Measurements from ENCODE around the gene POP4.
"Not testable (repeated sequence)": the region's sequence is repeated elsewhere in the genome, so short reads cannot be mapped to it uniquely, and the experiment has no call there.

Gene POP4, protein sequence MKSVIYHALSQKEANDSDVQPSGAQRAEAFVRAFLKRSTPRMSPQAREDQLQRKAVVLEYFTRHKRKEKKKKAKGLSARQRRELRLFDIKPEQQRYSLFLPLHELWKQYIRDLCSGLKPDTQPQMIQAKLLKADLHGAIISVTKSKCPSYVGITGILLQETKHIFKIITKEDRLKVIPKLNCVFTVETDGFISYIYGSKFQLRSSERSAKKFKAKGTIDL

DNA sequence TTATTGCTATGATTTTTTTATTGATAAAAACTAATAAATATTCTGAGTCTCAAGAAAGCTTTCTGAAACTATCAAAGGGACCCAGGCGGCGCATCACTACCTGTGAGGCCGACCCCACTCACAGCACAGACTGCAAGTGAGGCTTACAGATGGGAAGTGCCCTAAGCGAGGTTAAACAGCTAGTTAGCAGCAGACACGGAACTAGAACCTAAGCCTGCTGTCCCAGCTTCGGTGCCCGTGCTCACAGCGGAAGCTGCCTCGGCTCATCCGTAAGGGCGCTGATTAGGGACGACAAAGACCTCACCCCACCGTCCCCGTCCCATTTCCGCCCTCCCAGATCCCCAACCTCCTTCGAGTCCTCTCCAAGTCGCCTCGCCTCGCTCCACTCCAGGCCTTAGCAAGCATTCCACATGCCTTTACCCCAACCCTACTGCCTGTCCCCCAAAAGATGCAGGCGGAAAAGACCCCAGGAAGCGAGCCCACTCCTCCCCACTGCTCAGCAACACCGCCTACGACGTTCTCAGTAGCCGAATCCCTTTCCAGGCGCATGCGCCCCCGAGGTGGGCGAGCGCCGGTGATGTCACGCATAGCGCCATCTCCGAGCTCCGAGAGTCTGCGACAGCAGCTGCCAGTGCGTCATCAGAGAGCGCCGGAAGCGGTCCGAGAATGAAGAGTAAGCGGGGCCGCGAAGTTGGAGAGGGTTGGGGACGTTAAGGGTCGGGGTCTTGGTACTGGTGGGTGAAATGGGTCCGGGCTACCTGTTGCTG, at the start of gene POP4:
Gene POP4, plus strand, starts transcription at position 631 of the 767 bp plus-strand sequence. Its CDS starts 36 bp downstream, at position 667.
- DNase-seq: peak; percentile 96

DNA sequence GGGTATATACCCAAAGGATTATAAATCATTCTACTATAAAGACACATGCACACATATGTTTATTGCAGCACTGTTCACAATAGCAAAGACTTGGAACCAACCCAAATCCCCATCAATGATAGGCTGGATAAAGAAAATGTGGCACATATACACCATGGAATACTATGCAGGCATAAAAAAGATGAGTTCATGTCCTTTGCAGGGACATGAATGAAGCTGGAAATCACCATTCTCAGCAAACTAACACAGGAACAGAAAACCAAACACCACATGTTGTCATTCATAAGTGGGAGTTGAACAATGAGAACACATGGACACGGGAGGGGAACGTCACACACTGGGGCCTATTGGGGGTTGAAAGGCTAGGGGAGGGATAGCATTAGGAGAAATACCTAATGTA, 47.0 kb upstream of the POP4 start:
- DNase-seq: not testable (repeated sequence)

DNA sequence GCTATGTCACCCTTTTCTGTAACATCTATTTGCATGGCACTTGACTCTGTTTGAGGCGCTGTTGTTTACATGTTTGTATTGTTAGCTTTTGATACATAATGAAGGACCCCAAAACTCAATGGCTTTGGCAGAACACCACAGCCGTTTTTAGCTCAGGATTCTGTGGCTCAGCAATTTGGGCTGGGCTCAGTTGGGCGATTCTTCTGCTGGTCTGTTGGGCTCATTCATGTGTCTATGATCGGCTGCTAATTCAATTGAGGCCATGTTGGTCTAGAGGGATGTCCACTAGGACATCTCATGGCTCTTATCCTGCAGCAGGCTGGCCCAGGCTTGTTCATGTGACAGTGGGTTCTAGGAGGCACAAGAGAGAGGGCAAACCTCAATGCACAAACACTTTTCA, 46.3 kb upstream of the POP4 start:
- no peak for DNase-seq

DNA sequence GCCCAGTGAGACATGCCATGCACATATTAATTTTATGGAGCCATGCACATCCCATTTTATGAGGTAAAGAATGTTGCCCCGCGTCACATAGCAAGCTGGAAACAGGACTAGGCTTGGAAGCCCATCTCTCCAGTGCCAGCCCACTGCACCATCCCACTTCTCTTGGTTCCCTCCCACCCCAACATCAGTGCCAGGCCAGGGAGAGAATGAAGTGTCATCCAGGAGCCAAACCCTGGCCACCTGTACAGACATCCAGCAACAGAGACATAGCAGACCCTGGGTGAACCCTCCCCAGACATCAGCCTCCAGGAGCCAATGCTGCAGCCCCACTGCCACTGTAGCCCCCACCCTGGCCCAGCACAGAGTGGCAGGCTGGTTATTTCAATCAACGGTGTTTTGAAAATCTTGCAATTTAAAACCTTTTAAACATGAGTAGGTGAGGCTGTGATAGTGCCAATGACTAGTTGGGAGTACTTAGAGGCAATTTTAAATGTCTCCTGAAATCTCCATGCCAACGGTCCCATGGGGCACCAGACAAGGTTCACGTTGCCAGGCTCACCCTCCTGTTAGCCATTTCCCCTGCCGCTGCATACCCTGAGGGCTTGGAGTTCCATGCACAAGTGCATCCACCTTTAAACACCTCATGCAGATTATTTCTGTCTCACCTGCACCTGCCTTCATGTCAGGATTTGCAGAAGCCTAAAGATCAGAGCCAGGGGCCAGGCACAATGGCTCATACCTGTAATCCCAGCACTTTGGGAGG, 45.6 kb upstream of the POP4 start:
- DNase-seq: peak; percentile 7

DNA sequence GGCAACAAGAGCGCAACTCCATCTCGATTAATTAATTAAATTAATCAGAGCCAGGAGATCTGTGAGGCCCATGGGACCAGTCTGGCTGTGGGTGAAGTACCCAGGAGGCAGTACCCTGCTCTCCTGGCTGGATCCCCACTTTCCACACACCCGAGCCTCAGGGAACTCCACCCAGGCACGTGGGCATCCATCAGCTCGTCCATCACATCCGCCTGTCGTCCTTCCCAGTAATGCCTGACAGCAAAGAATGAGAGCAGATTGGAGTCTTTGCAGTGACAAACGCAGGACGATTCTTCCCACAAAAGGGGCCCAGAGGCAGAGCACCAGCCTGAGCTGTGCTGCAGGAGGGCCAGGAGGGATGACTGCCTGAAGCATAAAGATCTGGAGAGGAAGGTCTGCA, 44.5 kb upstream of the POP4 start:
- DNase-seq: no peak

DNA sequence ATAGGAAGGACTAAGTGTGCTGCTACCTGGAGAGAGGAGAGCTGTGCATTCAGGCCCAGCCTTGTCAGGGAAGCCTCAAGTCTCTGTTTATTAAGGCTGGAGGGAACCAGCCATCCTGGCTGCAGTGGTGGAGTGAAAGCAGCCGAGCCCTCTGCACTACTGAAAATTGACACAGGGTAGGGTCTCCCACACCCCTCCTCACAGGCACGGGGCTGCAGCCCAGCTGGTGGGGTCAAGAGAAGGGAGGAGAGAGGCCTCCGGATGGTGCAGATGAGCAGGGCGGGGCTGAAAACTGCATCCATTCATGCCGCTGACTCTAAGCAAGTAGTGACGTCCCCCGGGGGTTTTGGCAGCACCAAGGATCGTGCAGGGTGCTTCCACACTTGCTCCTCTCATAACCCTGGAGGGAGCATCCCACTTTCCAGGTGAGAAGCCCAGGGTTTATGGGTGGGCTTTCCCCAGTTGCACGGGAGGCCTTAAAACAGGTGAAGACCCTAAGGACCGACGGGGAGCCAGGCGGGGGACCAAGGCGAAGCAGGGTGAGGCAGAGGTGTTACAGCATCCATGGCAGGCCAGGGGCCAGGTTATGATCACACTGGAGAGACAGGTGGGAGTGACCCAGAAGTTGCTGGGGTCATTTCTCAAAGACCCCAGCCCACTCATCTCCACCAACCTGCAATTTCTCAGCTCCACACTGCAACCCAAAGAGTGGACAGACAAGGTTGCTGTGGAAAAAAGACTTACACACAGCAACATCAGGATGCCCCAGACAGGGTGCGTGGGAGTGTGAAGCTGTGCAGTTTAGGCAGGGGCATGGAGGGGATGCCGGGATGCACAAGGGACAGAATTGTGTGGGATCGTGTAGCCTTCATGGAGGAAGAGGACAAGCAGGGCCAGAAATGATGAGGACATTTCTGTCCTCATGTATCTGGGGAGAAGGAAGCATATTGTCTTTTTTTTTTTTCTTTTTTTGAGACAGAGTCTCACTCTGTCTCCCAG, 43.5 kb upstream of the POP4 start:
- DNase-seq: no peak

DNA sequence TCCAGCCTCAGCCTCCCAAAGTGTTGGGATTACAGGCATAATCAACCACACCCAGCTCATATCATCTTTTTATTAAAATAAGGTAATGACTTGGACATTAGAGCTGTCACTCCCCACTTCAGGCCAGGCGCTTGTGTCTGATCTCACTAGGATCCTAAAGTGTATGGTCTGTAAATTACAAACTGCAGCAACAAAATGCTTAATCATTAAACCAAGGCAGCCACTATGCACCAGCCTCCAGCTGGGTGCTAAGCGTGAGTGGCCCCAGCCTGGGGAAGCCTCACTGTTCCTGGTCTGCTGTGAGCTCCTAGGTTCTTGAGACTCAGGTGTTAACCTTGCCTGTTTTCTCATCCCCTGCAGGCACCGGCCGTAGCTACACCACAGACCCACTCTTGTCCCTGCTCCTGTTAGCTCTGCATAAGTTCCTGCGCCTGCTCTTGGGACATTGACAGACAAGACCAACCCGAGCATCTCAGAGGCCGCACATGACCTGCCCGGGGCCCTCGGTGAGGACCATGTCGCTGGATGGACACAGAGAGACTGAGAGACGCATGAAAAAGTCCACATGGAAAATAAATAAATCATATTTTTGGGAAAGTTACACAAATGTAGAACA, 42.5 kb upstream of the POP4 start:
- DNase-seq: no peak

DNA sequence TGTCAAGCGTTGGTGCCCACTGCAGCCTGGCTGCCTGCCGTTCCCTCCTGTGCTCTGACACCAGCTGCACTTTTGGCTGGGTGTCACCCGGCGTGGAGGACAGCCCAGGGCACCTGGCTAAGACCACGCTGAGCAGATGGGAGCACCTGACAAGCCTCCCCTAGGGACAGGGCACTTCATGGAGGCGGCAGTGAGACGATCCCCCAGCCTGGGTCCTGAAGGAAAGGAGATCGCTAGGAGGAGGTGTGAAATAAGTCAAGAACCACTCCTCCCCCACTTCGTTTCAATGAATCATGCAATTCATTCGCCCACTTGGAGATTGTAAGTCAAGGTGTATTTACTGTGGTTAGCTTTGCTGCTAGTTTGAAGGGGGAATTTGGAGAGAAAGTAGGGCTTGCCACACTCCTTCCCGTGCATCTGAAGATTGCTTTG, 41.5 kb upstream of the POP4 start:
- peak; percentile 55 for DNase-seq

DNA sequence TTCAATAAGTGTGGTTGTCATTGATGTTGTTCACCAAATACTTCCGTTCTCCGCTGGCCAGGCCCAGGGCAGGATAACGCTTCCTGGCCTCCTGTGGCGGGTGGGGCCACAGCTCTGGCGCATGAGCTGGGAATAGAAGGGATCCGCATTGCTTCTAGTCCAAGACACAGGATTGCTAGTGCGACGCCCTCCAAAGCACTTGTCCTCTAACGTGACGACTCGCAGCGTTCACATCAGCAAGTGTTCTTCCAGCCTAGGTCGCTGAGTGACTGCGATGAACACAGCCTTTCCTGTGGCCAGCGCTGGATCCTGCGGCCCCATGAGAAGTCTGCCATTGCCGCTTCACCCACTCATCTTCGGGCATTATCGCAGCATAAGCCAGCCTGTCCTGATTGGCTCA, 40.9 kb upstream of the POP4 start:
- DNase-seq: no peak

DNA sequence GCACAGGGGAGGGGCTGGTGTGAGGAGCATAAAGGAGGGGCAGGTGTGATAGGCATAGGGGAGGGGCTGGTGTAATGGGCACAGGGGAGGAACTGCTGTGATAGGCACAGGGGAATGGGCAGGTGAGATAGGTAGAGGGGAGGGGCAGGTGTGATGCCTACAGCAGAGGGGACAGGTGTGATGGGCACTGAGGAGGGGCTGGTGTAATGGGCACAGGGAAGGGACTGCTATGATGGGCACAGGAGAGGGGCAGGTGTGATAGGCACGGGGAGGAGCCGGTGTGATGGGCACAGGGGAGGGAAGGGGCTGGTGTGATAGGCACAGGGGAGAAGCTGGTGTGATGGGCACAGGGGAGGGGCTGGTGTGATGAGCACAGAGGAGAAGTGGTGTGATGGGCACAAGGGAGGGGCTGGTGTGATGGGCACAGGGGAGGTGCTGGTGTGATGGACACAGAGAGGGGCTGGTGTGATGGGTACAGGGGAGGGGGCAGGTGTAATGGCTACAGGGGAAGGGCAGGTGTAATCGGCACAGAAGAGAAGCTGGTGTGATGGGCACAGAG, 39.5 kb upstream of the POP4 start:
- no peak for DNase-seq

DNA sequence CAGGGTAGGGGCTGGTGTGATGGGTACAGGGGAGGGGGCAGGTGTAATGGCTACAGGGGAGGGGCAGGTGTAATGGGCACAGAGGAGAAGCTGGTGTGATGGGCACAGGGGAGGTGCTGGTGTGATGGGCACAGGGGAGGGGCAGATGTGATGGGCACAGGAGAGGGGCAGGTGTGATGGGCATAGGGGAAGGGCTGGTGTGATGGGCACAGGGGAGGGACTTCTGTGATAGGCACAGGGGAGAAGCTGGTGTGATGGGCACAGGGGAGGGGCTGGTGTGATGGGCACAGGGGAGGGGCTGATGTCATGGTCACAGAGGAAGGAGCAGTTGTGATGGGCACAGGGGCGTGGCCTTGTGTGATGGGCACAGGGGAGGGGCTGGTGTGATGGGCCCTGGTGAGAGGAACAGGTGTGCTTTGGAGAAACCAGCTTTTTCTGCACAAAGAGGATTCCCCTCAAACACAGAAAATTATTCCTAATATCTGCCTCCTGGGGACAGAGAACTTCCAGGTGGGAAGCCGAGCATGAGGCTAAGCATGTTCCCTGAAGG, 38.6 kb upstream of the POP4 start:
- DNase-seq: no peak

DNA sequence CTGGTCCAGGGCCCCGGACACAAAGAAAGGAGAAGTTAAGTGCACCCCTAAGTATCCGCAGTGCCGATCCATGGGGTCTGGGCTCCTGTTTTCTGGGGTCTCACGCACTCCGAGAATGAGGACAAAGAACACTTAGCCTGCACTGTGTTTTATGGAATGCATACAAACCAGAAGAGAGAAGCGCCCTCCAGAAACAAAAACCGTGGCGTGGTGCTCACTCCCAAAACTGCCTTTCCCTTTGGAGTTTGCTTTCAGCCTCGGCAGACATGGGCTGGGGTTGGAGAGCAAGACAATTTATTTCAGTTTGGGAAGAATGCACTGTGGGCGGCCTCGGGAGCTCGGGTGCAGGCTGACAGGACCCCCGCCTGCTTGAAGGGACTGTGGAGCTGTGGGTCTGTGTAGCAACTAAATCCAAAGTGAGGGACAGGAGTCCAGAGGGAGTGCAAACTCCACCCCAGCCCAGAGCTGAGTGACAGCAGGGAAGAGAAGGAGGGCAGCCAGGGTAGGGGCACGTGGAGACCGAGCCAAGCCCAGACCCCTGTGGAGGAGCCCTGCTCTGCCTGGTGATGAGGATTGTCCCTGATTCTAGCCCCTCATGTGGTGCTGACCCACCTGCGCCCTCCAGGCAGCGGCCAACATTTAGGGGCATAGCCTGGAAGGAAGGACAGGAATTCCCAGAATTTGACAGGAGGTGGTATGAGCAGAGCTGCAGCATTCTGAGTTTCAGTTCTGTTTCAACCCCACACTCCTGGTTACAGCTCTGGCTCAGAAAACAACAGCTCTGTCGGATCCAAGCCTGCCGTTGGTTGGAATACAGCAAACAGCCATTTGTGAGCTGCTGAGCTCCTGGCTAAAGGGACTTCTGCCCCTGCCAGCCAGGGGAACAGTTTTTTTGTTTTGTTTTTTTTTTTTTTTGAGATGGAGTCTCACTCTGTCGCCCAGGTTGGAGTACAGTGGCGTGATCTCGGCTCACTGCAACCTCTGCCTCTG, 37.8 kb upstream of the POP4 start:
- no peak for DNase-seq

DNA sequence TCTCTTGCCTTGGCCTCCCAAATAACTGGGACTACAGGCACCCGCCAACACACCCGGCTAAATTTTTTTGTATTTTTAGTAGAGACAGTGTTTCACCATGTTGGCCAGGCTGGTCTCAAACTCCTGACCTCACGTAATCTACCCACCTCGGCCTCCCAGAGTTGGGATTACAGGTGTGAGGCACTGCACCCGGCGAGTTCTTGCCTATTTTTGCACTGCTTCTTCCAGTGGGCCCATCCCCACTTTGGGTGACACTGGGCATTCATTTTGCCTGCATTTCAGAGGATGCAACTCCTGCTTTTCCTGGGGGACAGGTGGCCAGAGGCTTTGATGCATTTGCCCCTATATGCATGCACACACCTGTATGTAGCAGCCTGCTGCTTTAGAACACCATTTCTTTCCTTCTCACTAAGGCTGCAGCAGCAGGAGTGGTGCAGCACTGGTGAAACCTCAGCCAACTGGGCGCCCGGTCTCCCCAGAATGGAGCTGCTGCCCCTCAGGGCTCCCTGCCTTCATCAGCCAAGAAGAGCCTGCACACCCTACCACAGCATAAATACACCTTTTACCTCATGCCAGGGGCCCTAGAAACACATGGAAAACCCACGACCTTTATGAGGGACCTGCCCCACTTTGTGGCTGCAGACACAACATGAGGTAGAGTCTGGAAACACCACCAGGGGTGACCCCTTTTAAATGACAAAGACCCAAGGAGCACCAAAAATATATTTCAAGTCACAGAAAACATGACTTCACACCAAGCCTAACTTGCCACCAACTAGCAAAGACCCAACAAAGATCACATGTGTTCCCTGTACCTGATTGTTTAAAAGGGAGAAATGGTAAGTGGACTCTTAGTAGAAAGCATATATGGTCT, 36.8 kb upstream of the POP4 start:
- no peak for DNase-seq

DNA sequence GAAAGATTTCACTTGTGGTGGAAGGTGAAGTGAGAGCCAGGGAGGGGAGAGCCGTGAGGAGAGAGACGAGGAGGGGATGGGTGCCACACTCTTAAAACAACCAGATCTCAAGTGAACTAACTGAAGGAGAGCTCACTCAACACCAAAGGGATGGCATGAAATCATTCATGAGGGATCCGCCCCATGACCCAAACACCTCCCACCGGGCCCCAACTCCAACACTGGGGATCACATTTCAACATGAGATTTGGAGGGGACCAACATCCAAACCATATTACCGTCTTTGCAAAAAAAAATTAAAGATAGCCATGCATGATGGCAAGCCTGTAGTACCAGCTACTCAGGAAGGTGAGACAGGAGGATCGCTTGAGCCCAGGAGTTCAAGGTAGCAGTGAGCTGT, 34.9 kb upstream of the POP4 start:
- no peak for DNase-seq

DNA sequence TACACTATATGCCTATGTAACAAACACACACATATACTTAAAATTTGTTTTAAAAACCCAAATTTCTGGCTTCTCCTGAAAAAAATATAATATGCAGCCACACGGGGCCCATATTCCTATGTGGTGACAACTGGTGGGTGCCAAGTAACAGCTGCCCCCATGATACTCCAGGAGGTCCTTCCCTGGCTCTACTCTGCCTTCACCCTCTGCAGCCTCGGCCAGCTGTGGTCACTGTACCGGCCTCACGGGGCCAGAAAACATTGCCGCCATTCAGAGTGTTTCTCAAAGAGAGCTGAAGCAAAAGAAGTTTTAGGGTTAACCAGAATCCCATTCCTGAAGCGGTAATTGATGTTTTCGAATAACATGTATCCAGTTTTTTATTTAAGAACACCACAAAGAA, 32.6 kb upstream of the POP4 start:
- DNase-seq: no peak

DNA sequence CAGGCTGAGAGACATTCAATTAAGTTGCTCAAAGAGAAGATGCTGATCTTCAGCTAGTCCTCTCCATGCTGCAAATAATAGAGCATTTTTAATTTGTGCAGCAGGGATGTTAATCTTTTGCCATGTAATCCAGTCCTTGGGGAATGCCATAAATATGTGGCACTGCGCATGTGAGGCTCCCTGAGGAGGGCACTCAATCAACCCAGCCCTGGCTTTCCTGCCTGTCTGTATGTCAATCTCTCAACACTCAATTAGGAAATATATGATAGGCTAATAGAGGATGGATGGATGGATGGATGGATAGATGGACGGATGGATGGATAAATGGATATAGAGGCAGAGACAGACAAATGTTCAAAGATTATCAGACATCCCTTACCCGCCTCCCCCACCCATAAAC, 31.6 kb upstream of the POP4 start:
- no peak for DNase-seq

DNA sequence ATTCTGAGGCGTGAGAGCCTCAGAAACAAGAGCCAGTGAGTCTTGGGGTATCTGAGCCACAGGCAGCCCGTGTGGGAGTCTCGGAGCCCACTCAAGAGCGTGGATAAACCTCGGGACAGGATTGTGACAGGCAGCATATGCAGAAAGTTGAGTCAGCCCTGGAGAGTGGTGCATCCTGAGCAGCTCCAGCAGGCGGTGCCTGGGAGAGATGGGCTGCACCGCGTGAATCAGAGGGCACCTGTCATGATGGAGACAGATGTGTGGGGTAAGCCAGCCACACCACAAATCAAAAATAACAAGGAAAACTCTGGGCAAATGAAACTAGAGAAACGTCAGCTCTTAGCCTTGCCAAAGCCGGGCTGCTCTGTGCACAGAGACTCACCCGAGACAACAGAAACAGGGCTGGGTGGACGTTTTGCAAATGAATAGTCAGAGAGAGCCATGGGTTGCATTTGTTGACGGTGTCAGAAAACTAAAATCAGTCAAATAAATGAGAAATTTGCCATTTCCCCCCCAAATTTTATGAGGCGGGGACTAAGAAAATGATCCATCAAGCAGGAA, 30.0 kb upstream of the POP4 start:
- no peak for DNase-seq

DNA sequence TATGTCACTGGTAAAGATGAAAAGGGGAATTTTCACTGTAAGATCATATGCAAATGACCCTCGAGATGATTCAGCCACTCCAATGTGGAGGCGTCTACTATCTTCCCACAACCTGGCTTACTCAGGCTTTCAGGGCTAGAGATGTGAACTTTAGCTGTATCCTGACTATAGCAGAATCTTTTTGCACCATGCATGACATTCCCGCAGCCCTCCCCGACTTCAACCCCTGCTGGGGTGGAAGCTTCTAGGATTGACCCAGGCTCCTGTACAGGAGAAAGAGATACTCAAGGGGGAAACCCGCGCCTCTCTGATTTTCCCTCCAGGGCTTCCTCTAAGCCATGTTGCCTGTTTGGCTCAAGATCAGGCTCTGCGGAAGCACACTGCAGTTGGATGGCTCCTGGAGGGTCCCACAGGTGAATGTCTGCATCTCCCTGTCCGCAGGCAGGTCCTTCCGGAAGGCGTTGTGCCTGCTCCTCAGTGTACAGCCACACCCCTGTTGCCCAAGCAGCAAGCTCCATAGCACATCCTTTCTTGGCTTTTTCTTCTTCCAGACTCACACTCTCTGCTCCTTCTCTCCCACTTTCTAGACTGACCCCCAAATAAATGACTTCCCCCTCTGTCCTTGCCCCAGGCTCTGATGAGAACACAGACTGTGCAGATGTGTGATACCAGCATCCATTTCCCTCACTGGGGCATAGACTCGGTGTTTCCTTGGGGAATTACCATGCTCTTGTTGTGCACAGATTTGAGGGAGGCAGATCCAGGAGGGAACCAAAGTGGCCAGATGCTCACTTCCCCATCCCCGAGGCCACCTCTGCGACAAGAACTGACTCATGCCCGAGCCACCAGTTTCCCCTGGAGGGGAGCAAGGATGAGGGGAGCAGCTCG, 29.1 kb upstream of the POP4 start:
- DNase-seq: no peak
